ENCODE results near the gene CCR5. TPM values are rescaled to one million over a fixed set of nuclear protein-coding genes. Genes with fewer than 3 reads are reported as not detected.

Gene CCR5
- total and polyA plus RNA-seq, 11 donors = 0.13 to 12.7 (median 0.40) TPM

GRCh38 chr3:46337911-46338310 is 32.8 kb upstream of the CCR5 start:
- intact Hi-C loops (cut with DNase I) = no loop called here
- Histone ChIP-seq H3K4me1 (no peaks in the 10 kb centered on the region), H3K9me3 (peaks cover 0 to 21% (median 10%) of the 10 kb centered on the region in 12 donors), H3K27me3 (no peaks in the 10 kb centered on the region), H3K27ac (no peak overlapping the region), H3K36me3 (no peaks in the 10 kb centered on the region), H3K4me3 (no peak overlapping the region)
- DNase-seq = no peak
- ATAC-seq = no peak
- TF ChIP-seq POLR2A (IDR thresholded peaks at IDR 0.05) = no peak
- TF ChIP-seq, protein P1, sequence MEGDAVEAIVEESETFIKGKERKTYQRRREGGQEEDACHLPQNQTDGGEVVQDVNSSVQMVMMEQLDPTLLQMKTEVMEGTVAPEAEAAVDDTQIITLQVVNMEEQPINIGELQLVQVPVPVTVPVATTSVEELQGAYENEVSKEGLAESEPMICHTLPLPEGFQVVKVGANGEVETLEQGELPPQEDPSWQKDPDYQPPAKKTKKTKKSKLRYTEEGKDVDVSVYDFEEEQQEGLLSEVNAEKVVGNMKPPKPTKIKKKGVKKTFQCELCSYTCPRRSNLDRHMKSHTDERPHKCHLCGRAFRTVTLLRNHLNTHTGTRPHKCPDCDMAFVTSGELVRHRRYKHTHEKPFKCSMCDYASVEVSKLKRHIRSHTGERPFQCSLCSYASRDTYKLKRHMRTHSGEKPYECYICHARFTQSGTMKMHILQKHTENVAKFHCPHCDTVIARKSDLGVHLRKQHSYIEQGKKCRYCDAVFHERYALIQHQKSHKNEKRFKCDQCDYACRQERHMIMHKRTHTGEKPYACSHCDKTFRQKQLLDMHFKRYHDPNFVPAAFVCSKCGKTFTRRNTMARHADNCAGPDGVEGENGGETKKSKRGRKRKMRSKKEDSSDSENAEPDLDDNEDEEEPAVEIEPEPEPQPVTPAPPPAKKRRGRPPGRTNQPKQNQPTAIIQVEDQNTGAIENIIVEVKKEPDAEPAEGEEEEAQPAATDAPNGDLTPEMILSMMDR (IDR thresholded peaks at IDR 0.05) = no peak

- intact Hi-C loops (cut with DNase I) = no loop called here
- H3K27me3 ChIP-seq = no peaks in the 10 kb centered on the region
- H3K4me1 ChIP-seq = no peaks in the 10 kb centered on the region
- no peak overlapping the region for H3K27ac ChIP-seq
- DNase-seq (no peak), ATAC-seq (no peak)
- no peak for TF ChIP-seq POLR2A (IDR thresholded peaks at IDR 0.05)
- TF ChIP-seq, protein P1 (IDR thresholded peaks at IDR 0.05) = no peak
- H3K4me3 ChIP-seq = no peak overlapping the region
- WGBS, 4 donors = 96 to 100% (median 99%) methylated on average over 1 of the region's 1 CpG
- no peaks in the 10 kb centered on the region for H3K36me3 ChIP-seq
- peaks cover 0 to 21% (median 10%) of the 10 kb centered on the region in 12 donors for H3K9me3 ChIP-seq
Observed at GRCh38 chr3:46338840-46339239, 31.9 kb upstream of the CCR5 start.

DNA sequence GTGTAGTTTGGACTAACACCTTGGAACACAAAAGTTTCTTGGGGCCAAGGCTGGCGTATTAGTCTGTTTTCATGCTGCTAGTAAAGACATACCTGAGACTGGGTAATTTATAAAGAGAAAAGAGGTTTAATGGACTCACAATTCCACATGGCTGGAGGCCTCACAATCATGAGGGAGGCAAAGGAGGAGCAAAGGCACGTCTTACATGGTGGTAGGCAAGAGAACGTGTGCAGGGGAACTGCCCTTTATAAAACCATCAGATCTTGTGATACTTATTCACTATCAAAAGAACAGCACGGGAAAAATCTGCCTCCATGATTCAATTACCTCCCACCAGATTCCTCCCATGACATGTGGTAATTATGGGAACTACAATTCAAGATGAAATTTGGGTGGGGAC is 26.3 kb upstream of the CCR5 start:
- Histone ChIP-seq H3K36me3 (no peaks in the 10 kb centered on the region), H3K4me1 (peaks cover 0 to 11% (median 0%) of the 10 kb centered on the region in 12 donors), H3K4me3 (no peak overlapping the region), H3K9me3 (peaks cover 0 to 11% (median 1%) of the 10 kb centered on the region in 12 donors), H3K27ac (no peak overlapping the region), H3K27me3 (peaks cover 0 to 4% (median 0%) of the 10 kb centered on the region in 9 donors)
- DNase-seq (no peak), ATAC-seq (no peak)
- TF ChIP-seq POLR2A (IDR thresholded peaks at IDR 0.05) = no peak
- TF ChIP-seq, protein P1 (IDR thresholded peaks at IDR 0.05) = peak in 1 of 12 donors; percentile 8
- WGBS, 4 donors = 75 to 84% (median 81%) methylated on average over 4 of the region's 4 CpGs
- intact Hi-C loops (cut with DNase I) = no loop called here

- DNase-seq = no peak
- Histone ChIP-seq H3K27me3 (peaks cover 0 to 30% (median 0%) of the 10 kb centered on the region in 9 donors), H3K4me3 (no peak overlapping the region), H3K27ac (peak overlapping the region in 1 of 12 donors; percentile 34), H3K36me3 (no peaks in the 10 kb centered on the region), H3K4me1 (peaks cover 0 to 44% (median 0%) of the 10 kb centered on the region in 12 donors), H3K9me3 (peaks cover 0 to 6% (median 0%) of the 10 kb centered on the region in 12 donors)
- no peak for ATAC-seq
- intact Hi-C loops (cut with DNase I) = no loop called here
- 88 to 91% (median 89%) methylated on average over 3 of the region's 3 CpGs for WGBS, 4 donors
- TF ChIP-seq, protein P1 (IDR thresholded peaks at IDR 0.05) = no peak
- no peak for TF ChIP-seq POLR2A (IDR thresholded peaks at IDR 0.05)
Observed at GRCh38 chr3:46348823-46349482, 21.8 kb upstream of the CCR5 start.
